ENCODE data around the gene SMARCAD1.
A peak's percentile ranks its signal among the peaks of the same experiment; 100 is the strongest.
"Not testable (repeated sequence)": the region's sequence is repeated elsewhere in the genome, so short reads cannot be mapped to it uniquely, and the experiment has no call there.

SMARCAD1 gene

DNA sequence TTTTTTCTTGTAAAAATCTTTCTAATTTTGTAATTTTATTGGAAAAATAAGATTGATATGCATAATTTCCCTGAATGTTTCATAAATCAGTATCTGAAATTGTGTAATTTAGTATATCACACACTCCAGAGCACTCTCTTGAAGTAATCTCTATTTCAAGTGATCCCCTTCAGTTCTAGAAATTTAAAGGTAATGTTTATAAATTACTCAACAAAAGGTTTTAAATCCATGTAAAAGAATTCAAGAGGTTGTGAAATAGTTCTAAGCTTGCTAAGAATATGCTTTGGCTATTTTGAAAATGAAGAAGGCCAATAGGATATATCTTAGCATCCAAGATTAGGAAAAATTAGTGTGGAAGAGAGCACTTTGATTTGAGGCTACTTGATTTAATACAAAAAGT lies 28.2 kb downstream of the SMARCAD1 start:
- DNase-seq: no peak

DNA sequence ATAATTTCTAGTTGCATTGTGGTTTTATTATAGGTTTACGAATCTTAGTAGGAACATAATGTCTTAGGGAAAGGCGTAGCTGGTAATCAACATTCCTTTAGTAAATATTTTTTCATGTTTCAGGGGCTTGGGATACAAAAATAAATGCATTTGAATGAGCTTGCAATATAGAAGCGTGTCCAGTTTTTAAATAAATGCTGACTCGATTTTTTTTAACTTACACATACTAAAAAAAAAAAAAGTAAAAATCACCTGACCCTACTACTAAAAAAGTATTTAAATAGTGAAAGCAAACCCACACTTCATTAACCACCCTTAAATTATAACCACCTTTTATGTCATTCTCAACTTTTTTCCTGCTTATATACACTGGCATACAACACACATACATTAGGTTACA lies 29.6 kb downstream of the SMARCAD1 start:
- no peak for DNase-seq

DNA sequence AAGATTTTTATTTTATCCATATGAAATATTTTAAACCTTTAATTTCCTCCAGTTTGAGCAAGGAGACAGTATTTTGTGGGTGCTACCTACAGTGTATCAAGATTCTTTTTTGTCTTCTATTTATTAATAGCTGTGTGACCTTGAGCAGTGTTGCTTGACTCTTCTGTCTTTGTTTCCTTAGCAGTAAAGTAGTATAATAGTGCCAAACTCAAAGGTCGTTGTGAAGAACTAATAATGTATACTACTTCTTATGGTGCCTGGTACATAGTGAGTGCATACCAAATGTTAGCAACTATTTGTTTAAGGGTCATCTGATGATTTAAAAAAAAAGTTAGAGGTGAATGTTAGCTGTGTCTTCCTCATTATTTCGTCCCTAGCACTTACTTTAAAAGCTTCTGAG lies 30.5 kb downstream of the SMARCAD1 start:
- no peak for DNase-seq

DNA sequence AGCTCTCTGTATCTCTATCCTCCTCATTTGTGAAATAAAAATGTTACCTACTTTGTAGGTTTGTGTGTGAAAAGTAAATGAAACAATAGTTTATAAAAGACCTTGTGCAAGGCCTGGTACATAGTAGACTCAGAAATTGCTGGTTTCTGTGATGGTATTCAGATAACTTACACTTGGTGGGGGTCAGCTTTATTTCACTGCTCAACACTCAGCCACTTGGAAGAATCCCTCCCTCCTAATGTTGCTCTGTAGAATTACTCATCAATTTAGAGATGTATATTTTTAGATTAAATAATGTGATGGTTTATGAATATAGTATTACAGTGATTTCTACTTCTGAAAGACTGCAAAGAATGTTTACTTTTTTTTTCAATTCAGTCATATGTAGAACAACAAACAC lies 32.7 kb downstream of the SMARCAD1 start:
- no peak for DNase-seq

DNA sequence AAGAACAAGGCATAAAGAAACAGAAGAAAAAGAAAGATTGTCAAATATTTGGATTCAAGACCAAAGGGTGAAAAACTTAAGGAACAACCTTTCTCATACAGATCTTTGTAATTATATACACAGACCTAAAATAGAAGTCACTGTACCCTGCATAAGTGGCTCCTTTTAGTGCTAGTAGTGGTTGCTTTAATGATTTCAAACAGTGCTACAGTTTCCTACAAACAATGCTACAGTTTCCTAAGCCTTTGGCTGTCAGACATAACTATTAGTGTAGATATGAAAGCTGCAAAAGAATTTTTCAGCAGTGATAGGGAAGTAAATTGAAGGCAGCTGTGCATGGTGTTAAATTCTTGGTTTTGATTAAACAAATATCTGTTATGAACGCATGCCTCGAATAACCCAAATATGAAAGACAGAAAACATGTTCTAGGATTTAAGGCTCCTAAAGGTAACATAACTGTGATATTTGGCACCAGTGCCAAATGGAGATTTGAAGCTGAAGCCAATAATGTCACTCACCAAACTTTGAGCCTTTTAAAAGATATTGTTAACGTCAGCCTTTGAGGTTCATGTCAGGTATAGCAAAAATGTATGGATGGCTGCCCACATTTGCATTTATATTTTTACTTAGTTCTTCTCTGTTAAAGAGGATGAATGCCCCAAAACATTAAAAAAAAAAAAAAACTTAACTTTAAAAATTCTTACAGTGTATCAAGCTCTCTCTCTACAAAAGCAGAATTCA lies 36.6 kb downstream of the SMARCAD1 start:
- DNase-seq: no peak

DNA sequence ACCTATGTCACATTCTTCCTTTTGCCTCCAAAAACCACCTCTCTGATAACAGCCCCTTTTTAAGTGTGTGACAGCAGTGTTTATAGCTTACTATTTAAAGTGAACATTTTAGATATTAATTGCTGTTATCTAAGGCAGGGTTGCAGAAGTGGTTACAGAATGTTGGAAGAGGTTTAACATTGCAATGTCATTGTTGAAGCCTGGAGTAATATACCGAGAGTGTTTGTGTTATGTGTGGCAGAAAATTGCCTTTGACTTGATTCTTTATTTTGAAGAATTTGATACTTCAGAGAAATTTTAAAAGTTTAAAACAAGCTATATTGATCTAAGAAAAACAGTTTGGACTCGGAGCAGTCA lies 37.1 kb downstream of the SMARCAD1 start:
- DNase-seq: no peak

DNA sequence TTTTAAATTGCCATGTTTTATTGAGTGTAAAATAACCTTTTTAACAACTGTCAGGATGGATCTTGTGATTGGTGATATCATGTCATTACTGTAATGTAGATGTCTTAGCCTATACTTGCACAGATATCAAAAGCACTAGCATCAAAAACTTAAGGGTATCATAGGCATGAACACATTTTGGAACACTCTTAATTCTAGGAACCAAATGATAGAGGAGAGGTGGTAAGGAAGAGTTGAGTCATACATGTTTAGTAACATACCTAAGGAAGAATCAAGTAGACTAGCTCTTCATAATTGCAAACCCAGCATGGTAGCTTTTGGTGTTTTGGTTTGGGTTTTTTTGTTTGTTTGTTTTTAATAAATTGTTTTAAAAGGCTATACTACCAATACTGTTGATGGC lies 43.4 kb downstream of the SMARCAD1 start:
- DNase-seq: no peak

DNA sequence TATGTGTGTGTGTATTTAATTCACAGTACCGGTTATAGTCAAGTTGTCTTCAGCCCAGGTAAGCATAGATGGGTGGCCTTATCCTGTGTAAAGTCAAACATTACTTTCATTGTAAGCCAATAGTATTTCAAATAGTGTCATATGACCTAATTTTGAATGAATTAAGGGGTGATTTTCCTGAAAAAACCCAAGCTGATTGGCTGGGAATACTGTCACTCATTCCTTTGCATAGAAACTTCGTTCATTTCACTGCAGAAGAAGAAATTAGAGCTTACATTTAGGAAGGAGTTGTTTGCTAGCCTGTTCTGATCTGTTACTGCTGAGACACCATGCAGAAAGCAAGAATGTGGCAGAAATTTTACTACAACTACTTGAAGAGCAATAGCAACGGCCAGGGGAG lies 45.4 kb downstream of the SMARCAD1 start:
- DNase-seq: no peak

DNA sequence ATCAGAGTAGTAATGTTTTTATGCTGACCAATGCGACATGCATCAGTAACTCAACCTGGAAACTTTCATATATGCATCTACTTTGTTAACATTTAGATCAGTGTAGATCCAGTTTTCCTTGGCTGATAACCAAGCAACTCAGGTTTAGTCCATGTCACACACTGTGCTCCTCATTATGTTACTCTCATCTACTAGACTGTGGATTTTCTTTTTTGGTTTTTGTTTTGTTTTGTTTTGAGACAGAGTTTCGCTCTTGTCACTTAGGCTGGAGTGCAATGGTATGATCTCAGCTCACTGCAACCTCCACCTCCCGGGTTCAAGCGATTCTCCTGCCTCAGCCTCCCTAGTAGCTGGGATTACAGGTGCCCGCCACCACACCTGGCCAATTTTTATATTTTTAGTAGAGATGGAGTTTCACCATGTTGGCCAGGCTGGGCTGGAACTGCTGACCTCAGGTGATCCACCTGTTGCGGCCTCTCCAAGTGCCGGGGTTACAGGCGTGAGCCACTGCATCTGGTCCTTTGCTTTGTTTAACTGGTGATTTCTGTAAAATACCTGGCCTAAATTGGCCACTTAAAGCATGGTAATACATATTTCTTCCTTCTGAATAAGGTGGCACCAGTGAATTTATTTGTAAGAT lies 48.6 kb downstream of the SMARCAD1 start:
- no peak for DNase-seq

DNA sequence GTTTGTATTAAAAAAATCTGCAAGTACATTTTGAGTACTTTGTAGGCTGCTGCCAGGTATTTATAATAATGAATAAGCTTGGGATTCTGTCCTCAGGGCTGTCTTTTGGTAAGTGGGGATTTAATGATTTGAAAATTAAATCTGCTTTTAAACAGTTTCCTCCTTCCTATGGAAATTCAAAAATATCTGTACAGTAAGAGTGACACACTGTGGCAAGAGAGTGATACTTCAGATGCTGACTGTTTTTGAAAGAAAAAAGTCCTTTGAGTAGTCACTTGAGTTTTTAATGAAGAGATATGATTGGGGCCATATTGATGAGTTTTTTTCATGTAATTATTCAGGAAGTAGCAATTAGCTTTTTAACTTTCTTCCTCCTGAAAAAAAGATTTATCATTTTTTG lies 49.2 kb downstream of the SMARCAD1 start:
- no peak for DNase-seq

DNA sequence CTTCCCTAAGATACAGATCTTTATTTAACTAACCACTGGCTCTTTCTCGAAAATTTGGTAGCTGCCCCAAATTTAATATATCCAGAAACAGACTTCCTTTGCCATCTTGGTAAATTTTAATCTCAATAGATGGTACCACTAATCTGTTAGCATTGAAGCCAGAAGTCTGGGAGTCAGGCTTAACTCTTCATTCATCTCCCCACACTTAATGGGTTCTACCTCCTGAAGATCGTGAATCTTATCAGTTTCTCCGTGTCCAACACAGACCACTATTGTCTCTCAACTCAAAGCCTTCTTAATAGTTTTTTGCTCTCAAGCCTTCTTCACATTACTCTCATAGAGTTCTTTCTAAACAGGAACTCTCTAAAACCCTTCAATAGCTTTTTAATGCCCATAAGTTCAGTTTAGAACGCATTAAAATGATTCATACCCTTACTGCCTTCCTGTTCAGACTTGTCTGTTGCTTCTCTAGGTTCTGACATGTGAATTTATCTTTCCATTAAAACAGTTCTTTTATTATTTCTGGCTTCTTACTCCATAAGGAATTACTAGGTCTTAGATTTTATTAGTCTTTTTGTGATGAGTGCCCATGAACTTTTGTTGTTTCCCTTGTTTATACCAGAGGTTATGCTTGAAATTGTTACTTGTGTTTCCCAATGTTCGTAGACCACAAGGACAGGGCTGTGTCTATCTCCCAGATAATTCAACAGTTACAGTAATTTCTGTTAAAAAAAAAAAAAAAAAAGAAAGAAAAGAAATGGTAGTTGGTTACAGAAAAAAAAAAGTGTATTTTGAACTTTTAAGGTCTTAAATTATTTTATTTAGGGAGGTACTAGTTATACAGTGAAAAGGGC lies 54.7 kb downstream of the SMARCAD1 start:
- no peak for DNase-seq

DNA sequence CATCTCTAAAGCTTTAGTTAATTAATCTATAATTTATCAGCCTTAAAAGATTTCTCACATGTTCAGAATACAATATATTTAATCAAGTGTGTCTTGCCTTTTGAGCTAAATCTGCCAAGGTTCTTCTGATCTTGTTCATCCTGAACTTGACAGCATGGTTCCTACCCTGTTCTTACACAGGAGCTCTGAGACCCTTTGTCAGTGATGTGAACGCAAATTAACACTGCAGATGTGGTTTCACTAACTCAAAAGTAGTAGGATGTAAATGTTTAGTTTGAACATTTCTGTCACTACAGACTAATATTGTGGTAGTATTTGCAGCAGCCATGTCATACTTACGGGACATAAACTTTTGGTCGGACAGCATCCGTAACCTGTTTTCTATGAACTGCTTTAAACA lies 59.4 kb downstream of the SMARCAD1 start:
- no peak for DNase-seq

DNA sequence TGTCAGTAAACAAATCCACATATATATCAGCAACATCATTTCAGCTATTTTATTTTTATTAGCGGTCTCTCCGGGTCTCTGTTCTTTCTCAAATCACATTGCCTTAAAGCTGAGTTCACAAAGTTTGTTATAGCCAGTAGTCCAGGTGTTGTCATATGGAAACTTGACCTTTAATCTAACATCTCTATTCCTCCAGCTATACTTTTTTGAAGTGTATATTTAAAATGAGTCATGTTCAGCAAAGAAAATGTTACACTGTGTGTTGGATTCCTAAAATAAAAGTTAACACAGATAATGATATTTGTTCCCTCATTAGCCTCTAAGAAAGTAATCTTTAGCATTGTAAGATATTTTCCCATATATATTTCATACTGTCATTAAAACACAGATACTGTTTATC lies 63.6 kb downstream of the SMARCAD1 start:
- no peak for DNase-seq

DNA sequence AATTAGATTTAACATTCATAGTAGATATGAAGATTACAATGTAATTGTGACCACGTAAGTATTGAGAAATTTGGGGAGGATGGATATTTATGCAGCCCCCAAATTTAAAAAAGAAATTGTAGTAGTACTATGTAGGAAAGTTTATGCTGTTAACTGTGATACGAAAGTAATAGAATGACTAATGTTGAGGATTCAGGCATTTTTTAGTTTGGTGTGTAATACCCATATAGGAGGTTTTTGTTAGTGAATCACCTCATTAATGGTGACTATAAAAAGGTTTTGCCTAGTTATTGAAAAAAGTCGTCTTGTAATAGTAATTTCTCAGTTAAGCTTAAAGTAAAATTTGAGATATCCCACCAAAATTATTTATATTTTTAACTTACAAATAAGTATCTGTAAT lies 67.2 kb downstream of the SMARCAD1 start:
- no peak for DNase-seq

DNA sequence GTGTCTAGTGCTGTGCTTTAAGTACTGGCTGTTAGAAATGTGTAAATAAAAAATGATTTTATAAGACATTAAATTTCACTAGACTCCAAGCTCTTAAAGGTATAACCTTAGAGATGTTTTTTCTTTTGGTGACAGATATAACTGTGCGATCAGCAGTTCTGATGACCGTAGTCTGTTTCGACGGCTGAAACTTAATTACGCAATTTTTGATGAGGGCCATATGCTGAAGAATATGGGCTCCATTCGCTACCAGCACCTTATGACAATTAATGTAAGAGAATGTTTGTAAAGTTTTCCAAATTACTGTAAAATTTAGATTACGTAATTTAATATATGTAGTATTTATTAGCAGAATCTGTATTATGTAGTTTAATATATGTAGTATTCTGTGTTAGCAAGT lies 68.5 kb downstream of the SMARCAD1 start:
- DNase-seq: no peak

DNA sequence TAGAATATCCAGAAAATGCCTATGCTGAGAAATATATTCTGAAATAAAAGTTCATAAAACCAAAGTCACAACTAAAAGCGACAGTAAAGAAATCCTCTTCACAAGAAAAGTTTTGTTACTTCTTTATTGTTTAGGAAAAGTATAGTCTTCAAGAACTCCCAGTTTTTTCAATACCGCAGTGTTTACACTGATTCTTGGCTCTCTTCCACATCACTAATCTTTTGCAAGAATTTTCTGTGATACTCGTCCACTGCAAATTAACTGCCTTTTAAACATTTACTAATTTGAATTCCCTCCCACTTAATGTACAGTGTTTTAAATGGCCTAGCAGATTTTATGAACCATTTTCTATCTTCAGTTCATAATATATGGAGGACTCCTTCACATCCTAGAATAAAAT lies 69.9 kb downstream of the SMARCAD1 start:
- DNase-seq: no peak

DNA sequence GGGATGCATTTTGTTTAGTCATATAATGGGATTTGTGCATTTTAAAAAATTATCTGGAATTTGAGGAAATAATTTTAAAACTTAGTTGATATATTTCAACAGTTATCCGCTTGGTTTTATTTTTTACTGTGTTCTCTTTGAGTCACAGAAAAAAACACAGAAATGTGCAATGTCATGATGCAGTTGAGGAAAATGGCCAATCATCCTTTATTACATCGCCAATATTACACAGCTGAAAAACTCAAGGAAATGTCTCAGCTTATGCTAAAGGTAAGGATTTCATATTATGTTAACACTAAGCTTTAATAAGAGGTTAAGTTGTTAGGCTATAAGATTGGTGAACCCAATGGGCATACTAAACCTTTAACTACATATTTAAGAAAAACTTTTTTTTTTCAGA lies 71.1 kb downstream of the SMARCAD1 start:
- no peak for DNase-seq

DNA sequence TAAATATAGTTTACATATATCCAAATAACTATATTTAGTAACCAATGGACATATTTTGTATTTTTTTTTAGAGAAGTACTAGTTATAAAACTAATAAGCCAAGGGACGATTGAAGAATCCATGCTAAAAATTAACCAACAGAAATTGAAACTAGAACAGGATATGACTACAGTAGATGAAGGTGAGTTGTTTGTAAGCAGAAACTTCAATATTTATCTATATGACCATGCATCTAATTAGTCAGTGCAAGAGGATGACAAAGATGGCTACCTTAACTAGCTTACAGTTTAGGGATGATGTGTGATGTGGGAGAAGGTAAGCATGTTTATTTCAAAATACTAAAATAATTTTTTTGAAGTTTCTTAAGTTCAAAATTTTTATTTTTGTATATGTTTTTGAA lies 77.2 kb downstream of the SMARCAD1 start:
- DNase-seq: no peak

DNA sequence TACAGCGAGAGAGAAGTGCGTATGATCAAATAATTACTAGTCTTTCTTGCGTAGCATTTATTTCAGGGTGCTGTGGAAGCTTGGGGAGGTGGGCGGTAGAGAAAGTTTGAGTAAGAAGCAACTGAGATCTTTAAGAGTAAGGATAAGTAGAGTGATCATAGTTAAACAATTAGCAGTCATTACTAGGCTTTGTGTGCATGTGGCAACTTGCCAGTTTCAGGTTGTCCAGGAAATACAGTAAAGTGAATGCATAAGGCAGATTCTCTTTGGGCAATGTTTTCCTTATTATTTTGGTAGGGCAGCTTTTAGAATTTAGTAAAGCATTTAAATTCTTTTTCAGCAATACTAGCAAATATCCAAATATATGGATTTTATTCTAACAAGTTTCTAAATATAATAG lies 78.0 kb downstream of the SMARCAD1 start:
- no peak for DNase-seq

DNA sequence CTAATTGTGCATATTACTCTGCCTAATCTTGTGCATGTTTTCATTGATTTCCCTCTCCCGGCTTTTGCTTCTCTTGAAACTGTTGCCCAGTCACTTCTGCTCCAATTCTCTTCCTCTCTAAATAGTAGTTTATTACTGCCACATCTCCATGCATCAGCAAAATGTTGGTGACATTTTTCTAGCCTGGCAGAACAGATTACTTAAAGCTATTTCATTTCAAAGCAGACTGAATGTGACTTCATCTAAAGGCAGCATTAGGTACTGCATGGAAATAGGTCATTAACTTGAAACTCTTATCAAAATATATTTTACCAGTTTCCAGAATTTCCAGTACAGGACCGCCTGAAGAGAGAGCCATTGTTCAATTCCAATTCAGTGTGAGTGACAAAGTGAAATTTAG lies 82.6 kb downstream of the SMARCAD1 start:
- no peak for DNase-seq

DNA sequence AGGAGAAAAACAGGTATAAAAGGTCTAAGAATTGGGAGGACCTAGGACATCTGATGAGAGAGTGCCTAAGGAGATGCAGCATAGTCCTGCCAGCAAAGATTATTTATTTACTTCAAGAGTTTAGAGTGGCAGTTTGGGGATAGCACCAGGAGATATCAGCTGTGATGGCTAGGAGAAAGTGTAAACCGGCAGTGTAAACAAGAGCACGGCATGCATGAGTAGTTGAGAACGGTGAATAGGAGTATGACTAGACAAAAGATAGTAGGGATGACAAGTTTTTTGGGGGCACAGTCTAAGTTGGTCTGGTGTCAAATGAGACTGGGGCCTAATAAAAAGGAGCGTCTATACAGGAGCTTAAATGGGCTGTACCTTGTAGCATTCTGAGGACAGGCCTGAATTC lies 86.3 kb downstream of the SMARCAD1 start:
- not testable (repeated sequence) for DNase-seq

DNA sequence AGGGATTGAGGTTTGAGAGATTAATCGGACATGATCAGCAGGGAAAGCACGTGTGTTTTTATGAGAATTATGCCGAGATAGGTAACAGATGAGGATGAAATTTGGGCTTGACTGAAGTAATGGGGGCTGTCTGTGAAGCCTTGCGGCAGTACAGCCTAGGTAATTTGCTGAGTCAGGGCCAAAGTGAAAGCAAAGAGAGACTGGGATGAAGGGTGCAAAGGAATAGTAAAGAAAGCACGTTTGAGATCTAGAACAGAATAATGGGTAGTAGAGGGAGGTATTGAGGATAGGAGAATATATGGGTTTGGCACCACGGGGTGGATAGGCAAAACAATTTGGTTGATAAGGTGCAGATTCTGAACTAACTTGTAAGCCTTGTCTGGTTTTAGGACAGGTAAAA lies 87.8 kb downstream of the SMARCAD1 start:
- DNase-seq: not testable (repeated sequence)

DNA sequence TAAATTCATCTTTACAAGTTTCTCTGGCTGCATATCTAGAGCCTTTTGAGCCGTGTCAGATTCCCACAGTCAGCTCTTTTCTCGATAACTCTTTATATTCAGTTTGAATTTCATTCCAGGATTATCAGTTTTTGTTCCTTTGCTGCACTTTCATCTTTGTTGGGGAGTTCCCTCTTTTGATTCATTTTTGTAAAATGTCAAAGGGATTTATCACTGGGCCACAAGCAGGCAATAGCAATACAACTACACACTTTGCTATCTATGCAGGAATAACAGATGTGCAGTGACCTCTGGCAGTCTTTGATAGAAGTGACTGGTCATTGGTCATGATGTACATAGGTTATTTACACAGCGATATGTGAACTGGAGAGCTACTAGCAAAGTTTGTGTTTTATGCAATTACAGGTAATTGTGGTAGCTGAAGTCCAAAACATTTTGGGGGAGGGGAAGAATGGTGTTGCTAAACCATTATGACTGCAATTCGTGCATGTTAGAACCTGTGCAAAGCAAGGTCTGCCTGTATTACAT lies 91.1 kb downstream of the SMARCAD1 start:
- DNase-seq: peak; percentile 54

DNA sequence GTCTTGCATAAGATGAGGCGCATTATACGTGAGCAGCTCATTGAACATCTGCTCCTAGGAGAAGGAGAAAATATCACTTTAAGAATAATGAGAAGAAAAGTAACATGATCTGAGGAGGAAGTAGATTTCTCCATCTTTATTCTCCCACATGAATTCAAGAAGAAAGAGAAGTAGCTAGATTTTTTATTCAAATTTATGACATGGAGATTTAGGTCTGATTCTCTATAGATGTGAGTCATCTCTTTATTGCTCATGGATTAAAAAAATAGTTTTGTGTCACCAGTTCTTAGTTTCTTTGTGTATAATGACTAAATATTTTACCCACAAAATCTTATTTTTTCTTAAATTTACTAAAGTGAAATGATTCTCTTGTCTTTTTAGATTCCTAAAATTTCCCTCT lies 94.5 kb downstream of the SMARCAD1 start:
- DNase-seq: no peak
